HepG2 (cell line): ENCODE data around the gene PMFBP1. TPM values are rescaled to one million over a fixed set of nuclear protein-coding genes. Genes with fewer than 3 reads are reported as not detected.

ENCODE experiments used
- AHR ChIP-seq: IDR thresholded peaks from 2 replicates; pipeline ENCODE4 v1.6.1; 2018; ENCODE audit warnings: missing genetic modification reagents, missing compliant biosample characterization
- ARHGAP35 ChIP-seq: sonication (generic); formaldehyde crosslinking; IDR thresholded peaks from 2 replicates; pipeline ENCODE4 v1.9.0; 2022; ENCODE audit warnings: mild to moderate bottlenecking, inconsistent platforms, moderate library complexity, missing genetic modification reagents, borderline replicate concordance
- HDAC2 ChIP-seq: sonication (generic); formaldehyde crosslinking; IDR thresholded peaks from 2 replicates; pipeline ENCODE4 v1.4.0; 2020; ENCODE audit warnings: missing genetic modification reagents
- HOXA7 ChIP-seq: sonication (generic); formaldehyde crosslinking; IDR thresholded peaks from 2 replicates; pipeline ENCODE4 v1.8.1; 2022; ENCODE audit warnings: mild to moderate bottlenecking, missing genetic modification reagents, moderate library complexity
- JUN ChIP-seq: sonication (generic); formaldehyde crosslinking; IDR thresholded peaks from 2 replicates; pipeline ENCODE4 v1.4.0; 2020; ENCODE audit warnings: mild to moderate bottlenecking, missing genetic modification reagents
- LRRFIP1 ChIP-seq: sonication (generic); formaldehyde crosslinking; conservative IDR thresholded peaks from 2 replicates; pipeline ENCODE4 v1.4.0; 2020; ENCODE audit warnings: missing genetic modification reagents
- MEIS1 ChIP-seq: sonication (generic); formaldehyde crosslinking; IDR thresholded peaks from 2 replicates; pipeline ENCODE4 v1.9.0; 2021; ENCODE audit warnings: mild to moderate bottlenecking, missing genetic modification reagents, moderate library complexity, borderline replicate concordance
- NFKB2 ChIP-seq: sonication (generic); formaldehyde crosslinking; IDR thresholded peaks from 2 replicates; pipeline ENCODE4 v1.4.0; 2020; ENCODE audit warnings: missing genetic modification reagents, borderline replicate concordance
- NFKBIZ ChIP-seq: IDR thresholded peaks from 2 replicates; pipeline ENCODE4 v1.6.1; 2018; ENCODE audit warnings: missing genetic modification reagents, missing compliant biosample characterization
- NKX3-1 ChIP-seq: sonication (generic); formaldehyde crosslinking; IDR thresholded peaks from 2 replicates; pipeline ENCODE4 v1.5.0; 2020; ENCODE audit warnings: missing genetic modification reagents
- PATZ1 ChIP-seq: sonication (generic); formaldehyde crosslinking; IDR thresholded peaks from 2 replicates; pipeline ENCODE4 v1.4.0; 2020; ENCODE audit warnings: missing genetic modification reagents
- PRMT3 ChIP-seq: sonication (generic); formaldehyde crosslinking; IDR thresholded peaks from 2 replicates; pipeline ENCODE4 v1.8.1; 2022; ENCODE audit warnings: low read depth, mild to moderate bottlenecking, moderate library complexity, missing genetic modification reagents, borderline replicate concordance
- REL ChIP-seq: sonication (generic); formaldehyde crosslinking; conservative IDR thresholded peaks from 2 replicates; pipeline ENCODE4 v1.8.0; 2022; ENCODE audit warnings: mild to moderate bottlenecking, missing genetic modification reagents, moderate library complexity
- SALL1 ChIP-seq: sonication (generic); formaldehyde crosslinking; IDR thresholded peaks from 2 replicates; pipeline ENCODE4 v1.8.0; 2022; ENCODE audit warnings: mild to moderate bottlenecking, missing genetic modification reagents
- SNRNP70 ChIP-seq: fragments of 200-400 bp; formaldehyde crosslinking; IDR thresholded peaks from 2 replicates; pipeline ENCODE4 v1.6.1; 2017; ENCODE audit warnings: mild to moderate bottlenecking, low read depth, low read length, moderate library complexity
- TAF15 ChIP-seq: fragments of 200-400 bp; formaldehyde crosslinking; IDR thresholded peaks from one replicate; pipeline ENCODE4 v1.6.1; 2018; ENCODE audit warnings: mild to moderate bottlenecking, low read depth, low read length; ENCODE audit not compliant: poor library complexity, severe bottlenecking
- ZBTB14 ChIP-seq: sonication (generic); formaldehyde crosslinking; IDR thresholded peaks from 2 replicates; pipeline ENCODE4 v1.4.0; 2020; ENCODE audit warnings: missing genetic modification reagents
- ZNF264 ChIP-seq: sonication (generic); formaldehyde crosslinking; IDR thresholded peaks from 2 replicates; pipeline ENCODE4 v1.4.0; 2020; ENCODE audit warnings: missing genetic modification reagents
- ZNF335 ChIP-seq: sonication (generic); formaldehyde crosslinking; IDR thresholded peaks from 2 replicates; pipeline ENCODE4 v1.4.0; 2020; ENCODE audit warnings: missing genetic modification reagents
- ZNF343 ChIP-seq: sonication (generic); formaldehyde crosslinking; IDR thresholded peaks from 2 replicates; pipeline ENCODE4 v1.4.0; 2020; ENCODE audit warnings: mild to moderate bottlenecking, missing genetic modification reagents
- ZNF724P ChIP-seq: sonication (generic); formaldehyde crosslinking; IDR thresholded peaks from 2 replicates; pipeline ENCODE4 v1.8.0; 2022; ENCODE audit warnings: missing genetic modification reagents, borderline replicate concordance
- polyA plus RNA-seq, 8 experiments: library from polyadenylated mRNA; depleted of rRNA in 3 of 8; stranded (reverse) in 7 of 8; unstranded in 1 of 8; fragments of >200 nt; fragmentation: Illumina TruSeq in 4 of 8; extraction: Trizol in 4 of 8; gene quantifications; 2 replicates each; pipeline versions ENCODE4 v1.2.1 to v1.2.3, GENCODE V29; 2011 to 2016; ENCODE audit warnings: low read depth in 4 of 8, missing spikeins in 1 of 8, mixed read lengths in 1 of 8; ENCODE audit not compliant: insufficient read depth in 1 of 8
- total RNA-seq, 5 experiments: library from RNA; depleted of rRNA; stranded (reverse); fragments of >200 nt; fragmentation: Illumina TruSeq; extraction: Trizol; gene quantifications; 2 replicates each; pipeline ENCODE4 v1.2.3, GENCODE V29; 2016; ENCODE audit warnings: low read depth in 1 of 5
- TF ChIP-seq, protein P1 (sequence below): IDR thresholded peaks from 2 replicates; pipeline ENCODE4 v1.6.1; 2016; ENCODE audit warnings: low read depth, control low read depth

PMFBP1 gene
- total and polyA plus RNA-seq, 2 of the 13 experiments (the other 11 are each of a cell fraction or from before 2014, with no cell fraction given) = 1.9 to 3.8 TPM

DNA sequence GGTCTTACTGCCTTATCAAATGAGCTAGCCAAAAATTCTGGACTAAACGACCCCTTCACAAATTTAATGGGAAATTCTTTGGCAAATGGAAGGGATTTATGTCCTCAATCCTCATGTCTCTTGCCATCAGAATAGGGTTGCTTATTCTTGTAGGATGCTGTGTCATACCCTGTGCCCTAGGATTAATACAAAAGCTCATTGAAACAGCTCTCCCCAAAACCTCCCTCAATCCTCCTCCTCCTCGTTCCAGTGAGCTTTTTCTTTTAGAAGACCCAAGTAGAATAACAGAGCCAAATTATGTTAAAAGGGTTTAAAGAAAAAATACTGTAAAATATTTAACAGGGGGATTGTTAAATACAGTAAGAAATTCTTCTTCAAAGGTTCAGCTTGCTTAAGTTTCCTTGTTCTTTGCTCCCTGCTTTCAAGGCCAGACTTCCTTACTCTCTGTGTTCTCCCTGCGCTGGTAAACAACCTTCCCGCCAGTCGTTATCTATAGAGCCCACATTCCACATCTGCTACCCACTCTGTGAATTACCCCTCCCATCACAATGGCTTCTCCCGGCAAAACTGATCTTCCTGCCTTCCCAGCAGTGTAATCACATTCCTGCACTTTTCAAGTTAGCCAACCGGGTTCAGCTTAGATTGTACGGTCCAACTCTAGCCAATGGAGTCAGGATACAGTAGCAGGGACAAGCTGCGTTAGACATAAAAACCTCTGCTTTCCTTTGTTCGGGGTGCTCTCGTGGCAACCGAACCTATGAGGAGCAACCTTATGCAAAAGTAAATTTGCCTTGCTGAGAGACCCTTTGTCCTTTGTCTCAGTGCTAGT, 99.2 kb downstream of the PMFBP1 start (continued):
- peak; percentile 73; the same call in 1 of the 2 replicates for TF ChIP-seq LRRFIP1
- TF ChIP-seq AHR = no peak
- no peak for TF ChIP-seq MEIS1 (CRISPR knock-in tag)
- TF ChIP-seq NFKB2 (CRISPR knock-in tag) = no peak
- TF ChIP-seq HDAC2 = peak; percentile 76; the same call in 1 of the 2 replicates
- no peak for TF ChIP-seq JUN
- no peak for TF ChIP-seq ZBTB14 (CRISPR knock-in tag)
- TF ChIP-seq, protein P1, sequence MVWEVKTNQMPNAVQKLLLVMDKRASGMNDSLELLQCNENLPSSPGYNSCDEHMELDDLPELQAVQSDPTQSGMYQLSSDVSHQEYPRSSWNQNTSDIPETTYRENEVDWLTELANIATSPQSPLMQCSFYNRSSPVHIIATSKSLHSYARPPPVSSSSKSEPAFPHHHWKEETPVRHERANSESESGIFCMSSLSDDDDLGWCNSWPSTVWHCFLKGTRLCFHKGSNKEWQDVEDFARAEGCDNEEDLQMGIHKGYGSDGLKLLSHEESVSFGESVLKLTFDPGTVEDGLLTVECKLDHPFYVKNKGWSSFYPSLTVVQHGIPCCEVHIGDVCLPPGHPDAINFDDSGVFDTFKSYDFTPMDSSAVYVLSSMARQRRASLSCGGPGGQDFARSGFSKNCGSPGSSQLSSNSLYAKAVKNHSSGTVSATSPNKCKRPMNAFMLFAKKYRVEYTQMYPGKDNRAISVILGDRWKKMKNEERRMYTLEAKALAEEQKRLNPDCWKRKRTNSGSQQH (CRISPR knock-in tag) = peak; percentile 87; the same call in 1 of the 2 replicates
- TF ChIP-seq REL = no peak
- no peak for TF ChIP-seq PRMT3 (CRISPR knock-in tag)
- peak; percentile 48; the same call in 1 of the 2 replicates for TF ChIP-seq NFKBIZ (CRISPR knock-in tag)
- peak; percentile 81 for TF ChIP-seq ZNF264 (CRISPR knock-in tag)
- peak; percentile 86 for TF ChIP-seq SALL1 (CRISPR knock-in tag)
- TF ChIP-seq SNRNP70 = no peak
- no peak for TF ChIP-seq ZNF724P (CRISPR knock-in tag)
- TF ChIP-seq PATZ1 (CRISPR knock-in tag) = peak; percentile 94
- TF ChIP-seq ARHGAP35 (CRISPR knock-in tag) = no peak
- TF ChIP-seq TAF15 = no peak
- no peak for TF ChIP-seq ZNF335 (CRISPR knock-in tag)
- TF ChIP-seq HOXA7 (CRISPR knock-in tag) = no peak
- peak; percentile 78; the same call in 1 of the 2 replicates for TF ChIP-seq NKX3-1 (CRISPR knock-in tag)
- TF ChIP-seq ZNF343 = no peak
